ENCODE measurements around the gene PDXDC1.
"Not testable (repeated sequence)": the region's sequence is repeated elsewhere in the genome, so short reads cannot be mapped to it uniquely, and the experiment has no call there.

The PDXDC1 gene, protein sequence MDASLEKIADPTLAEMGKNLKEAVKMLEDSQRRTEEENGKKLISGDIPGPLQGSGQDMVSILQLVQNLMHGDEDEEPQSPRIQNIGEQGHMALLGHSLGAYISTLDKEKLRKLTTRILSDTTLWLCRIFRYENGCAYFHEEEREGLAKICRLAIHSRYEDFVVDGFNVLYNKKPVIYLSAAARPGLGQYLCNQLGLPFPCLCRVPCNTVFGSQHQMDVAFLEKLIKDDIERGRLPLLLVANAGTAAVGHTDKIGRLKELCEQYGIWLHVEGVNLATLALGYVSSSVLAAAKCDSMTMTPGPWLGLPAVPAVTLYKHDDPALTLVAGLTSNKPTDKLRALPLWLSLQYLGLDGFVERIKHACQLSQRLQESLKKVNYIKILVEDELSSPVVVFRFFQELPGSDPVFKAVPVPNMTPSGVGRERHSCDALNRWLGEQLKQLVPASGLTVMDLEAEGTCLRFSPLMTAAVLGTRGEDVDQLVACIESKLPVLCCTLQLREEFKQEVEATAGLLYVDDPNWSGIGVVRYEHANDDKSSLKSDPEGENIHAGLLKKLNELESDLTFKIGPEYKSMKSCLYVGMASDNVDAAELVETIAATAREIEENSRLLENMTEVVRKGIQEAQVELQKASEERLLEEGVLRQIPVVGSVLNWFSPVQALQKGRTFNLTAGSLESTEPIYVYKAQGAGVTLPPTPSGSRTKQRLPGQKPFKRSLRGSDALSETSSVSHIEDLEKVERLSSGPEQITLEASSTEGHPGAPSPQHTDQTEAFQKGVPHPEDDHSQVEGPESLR

GRCh38 chr16:14974656-14975417 is at the start of gene PDXDC1:
Gene PDXDC1, plus strand, starts transcription at chr16:14975026. Its CDS starts 174 bp downstream, at chr16:14975200.
- DNase-seq (ENCODE audit: low spot score), result peak; percentile 85

GRCh38 chr16:14928064-14928714 is 46.6 kb upstream of the PDXDC1 start:
- not testable (repeated sequence) for DNase-seq (ENCODE audit: low spot score)

- not testable (repeated sequence) for DNase-seq (ENCODE audit: low spot score)
Observed at GRCh38 chr16:14929176-14929575, 45.6 kb upstream of the PDXDC1 start.

GRCh38 chr16:14930246-14930645 is 44.6 kb upstream of the PDXDC1 start:
- not testable (repeated sequence) for DNase-seq (ENCODE audit: low spot score)

DNA sequence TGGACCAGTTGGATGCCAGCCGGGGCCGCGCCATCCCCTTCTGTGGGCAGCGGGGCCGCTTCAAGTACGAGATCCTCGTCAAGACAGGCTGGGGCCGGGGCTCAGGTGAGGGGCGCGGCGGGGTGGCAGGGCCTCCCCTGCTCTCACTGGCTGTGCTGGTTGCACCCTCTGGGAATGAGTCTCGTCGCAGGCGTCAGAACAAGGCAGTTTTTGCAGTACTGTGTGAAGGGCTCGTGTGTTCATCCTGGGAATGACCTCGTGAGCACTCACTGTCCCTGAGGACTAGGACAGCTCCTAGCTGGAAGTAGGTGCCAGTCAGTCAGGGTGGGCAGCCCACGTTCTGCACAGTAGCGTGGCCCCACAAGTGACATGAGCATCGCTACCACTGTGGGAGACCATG is 43.9 kb upstream of the PDXDC1 start:
- not testable (repeated sequence) for DNase-seq (ENCODE audit: low spot score)

GRCh38 chr16:14932581-14933375 is 42.0 kb upstream of the PDXDC1 start:
- DNase-seq (ENCODE audit: low spot score), result not testable (repeated sequence)

GRCh38 chr16:14937143-14937542 is 37.7 kb upstream of the PDXDC1 start, which contains the start of gene NPIPA1:
Gene NPIPA1, plus strand, starts transcription at chr16:14937443. Its CDS starts 0 bp downstream, at chr16:14937443.
- DNase-seq (ENCODE audit: low spot score), result not testable (repeated sequence)

GRCh38 chr16:14937994-14938393 is 36.8 kb upstream of the PDXDC1 start:
- not testable (repeated sequence) for DNase-seq (ENCODE audit: low spot score)

DNA sequence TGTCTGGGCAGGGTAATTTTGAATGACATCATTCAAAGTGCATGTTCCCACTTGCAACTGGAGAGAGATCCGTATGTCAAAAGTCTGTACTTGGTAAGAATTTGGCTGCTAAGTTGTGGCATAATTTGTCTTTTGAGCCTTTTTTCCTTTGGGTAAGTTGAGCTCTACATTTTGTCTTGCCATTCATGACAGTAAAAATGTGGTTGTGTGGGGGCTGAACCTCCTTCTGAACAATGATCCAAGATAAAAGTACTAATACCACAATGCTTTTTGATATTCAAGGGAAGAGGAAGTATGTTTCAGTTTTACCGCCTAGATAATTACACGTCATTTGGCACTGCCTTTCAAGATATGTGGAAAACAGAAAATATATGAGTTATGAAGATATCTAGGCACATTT is 32.1 kb upstream of the PDXDC1 start:
- DNase-seq (ENCODE audit: low spot score), result not testable (repeated sequence)

GRCh38 chr16:14955546-14956231 is 19.1 kb upstream of the PDXDC1 start:
- DNase-seq (ENCODE audit: low spot score), result no peak

DNA sequence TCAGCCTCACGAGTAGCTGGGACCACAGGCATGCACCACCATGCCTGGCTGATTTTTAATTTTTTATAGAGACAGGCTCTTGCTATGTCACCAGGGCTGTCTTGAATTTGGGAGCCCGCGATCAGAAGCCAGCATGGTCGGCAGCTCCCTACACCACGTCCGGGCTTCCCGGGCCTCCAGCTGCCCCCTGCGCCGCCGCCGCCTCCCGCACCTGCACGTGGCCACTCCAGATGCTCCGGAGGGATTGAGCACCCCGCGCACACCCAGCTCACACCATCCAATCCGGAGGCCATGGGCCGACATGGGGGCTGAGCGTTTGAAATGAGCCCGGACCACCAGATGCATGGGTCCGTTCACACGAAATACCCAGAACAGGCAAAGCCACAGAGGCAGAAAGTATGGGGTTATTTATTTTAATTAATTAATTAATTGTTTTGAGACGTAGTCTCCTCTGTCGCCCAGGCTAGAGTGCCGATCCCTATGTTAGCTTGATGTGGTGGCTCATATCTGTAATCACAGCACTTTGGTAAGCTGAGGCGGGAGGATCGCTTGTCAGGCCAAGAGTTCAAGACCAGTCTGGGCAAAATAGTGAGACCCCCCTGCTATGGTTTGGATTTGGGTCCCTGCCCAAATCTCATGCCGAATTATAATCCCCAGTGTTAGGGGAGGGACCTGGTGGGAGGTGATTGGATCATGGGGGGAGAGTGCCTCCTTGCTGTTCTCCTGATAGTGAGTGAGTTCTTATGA is 17.1 kb upstream of the PDXDC1 start:
- DNase-seq (ENCODE audit: low spot score), result no peak

- DNase-seq (ENCODE audit: low spot score), result no peak
Observed at GRCh38 chr16:14958323-14958600, 16.6 kb upstream of the PDXDC1 start.

DNA sequence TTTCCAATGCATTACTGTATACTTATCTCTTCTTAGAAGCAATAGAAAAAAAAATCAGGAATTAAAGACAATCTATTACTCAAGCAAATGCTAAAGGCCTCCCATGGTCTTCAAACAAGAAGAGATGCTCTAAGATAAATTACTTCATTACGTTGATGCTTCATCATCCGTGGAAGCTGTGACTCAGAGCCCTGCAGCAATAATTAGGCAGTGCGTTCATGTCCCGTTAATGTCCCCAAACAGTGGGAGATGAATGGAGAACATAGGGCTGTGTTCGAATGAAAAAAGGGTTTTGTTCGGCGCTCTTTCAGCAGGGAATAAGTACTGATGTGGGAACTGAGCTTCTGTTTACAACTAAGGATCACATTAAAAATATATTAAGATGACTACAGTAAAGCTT is 15.9 kb upstream of the PDXDC1 start:
- peak; percentile 74 for DNase-seq (ENCODE audit: low spot score)

GRCh38 chr16:14961405-14962186 is 13.2 kb upstream of the PDXDC1 start:
- DNase-seq (ENCODE audit: low spot score), result no peak

DNA sequence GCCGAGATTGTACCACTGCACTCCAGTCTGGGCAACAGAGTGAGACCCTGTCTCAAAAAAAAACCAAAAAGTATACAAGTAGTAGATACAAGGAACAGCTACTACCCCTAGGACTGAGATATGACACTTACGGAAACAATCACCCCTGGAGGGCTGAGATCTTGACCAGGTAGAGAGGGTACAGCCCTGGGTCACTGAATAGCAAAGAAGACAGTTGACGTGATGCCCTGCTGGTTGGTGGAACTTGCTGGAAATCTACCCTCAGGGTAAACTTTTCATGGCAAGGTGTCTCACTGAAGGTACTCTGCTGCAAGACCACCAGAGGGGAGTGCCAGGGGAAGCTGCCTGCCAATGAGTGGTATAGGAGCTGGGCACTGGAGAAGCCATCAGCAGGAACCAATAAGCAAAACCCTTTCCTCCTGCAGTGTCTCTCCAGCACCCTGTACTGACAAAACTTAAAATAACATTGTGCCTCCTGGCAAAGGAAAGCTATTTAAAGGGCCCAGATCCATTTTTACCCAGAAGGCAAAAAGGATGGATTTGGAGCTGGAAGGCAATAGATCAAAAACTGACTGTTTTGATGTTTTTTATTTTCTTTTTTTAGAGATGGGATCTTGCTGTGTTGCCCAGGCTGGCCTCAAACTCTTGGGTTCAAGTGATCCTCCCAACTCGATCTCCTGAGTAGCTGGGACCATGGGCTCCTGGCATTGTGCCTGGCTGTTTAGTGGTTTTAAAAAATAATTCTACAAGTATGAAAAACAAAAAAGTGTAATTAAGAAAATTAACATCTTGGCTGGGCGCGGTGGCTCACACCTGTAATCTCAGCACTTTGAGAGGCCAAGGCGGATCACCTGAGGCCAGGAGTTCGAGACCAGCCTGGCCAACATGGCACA is 11.3 kb upstream of the PDXDC1 start:
- no peak for DNase-seq (ENCODE audit: low spot score)

DNA sequence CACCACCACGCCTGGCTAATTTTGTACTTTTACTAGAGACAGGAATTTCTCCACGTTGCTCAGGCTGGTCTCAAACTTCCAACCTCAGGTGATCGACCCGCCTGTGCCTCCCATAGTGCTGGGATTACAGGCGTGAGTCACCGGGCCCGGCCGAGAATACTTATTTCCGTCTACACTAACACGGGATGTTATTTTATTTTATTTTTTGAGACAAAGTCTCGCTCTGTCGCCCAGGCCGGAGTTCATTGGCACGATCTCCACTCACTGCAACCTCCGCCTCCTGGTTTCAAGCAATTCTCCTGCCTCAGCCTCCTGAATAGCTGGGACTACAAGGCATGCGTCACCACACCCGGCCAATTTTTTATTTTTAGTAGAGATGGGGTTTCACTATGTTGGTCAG is 9.5 kb upstream of the PDXDC1 start:
- DNase-seq (ENCODE audit: low spot score), result no peak

DNA sequence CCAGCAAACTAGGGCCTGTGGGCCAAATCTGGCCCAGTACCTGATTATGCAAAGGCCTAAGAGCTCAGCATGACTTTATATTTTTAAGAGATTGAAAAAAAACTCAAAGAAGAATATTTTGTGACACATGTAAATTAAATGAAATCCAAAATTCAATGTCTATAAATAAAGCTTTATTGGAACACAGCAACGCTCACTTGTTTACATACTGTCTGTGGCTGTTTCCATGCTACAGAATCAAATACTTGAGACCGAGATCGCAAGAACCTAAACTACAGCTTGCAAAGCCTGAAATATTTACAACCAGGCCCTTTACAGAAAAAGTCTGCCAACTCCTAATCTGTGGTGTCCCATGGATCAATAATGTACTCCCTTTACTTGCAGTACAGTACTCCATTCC is 5.0 kb upstream of the PDXDC1 start:
- DNase-seq (ENCODE audit: low spot score), result not testable (repeated sequence)

Measured in pons (tissue), 1 donor.